Sigmoid colon (tissue), 4 donors: ENCODE results near the gene DENND1C.

Experiments
- CTCF ChIP-seq, 4 experiments: fragments of 450-650 bp in 3 of 4; fragments of 200-600 bp in 1 of 4; IDR thresholded peaks; one replicate each; pipeline ENCODE4 v1.5.1; 2016 to 2019; ENCODE audit warnings: antibody characterized with exemption in 4 of 4, mild to moderate bottlenecking in 3 of 4, moderate library complexity in 2 of 4
- EP300 ChIP-seq, 4 donors: sonication (generic); formaldehyde crosslinking; IDR thresholded peaks; one replicate each; pipeline ENCODE4 v1.6.1; 2017; ENCODE audit warnings: antibody characterized with exemption in 4 of 4
- POLR2A ChIP-seq, 2 donors: fragments of 450-650 bp; IDR thresholded peaks; one replicate each; pipeline ENCODE4 v1.6.1; 2016; ENCODE audit warnings: antibody characterized with exemption in 2 of 2, mild to moderate bottlenecking in 2 of 2, moderate library complexity in 2 of 2
- POLR2AphosphoS5 ChIP-seq, 4 donors: sonication (generic); formaldehyde crosslinking; IDR thresholded peaks; one replicate each; pipeline ENCODE4 v1.6.1; 2017; ENCODE audit warnings: antibody characterized with exemption in 4 of 4

- TF ChIP-seq CTCF (IDR thresholded peaks at IDR 0.05) = no peak
- no peak for TF ChIP-seq POLR2AphosphoS5 (IDR thresholded peaks at IDR 0.05)
- TF ChIP-seq EP300 (IDR thresholded peaks at IDR 0.05) = no peak
- TF ChIP-seq POLR2A (IDR thresholded peaks at IDR 0.05) = no peak
Observed at GRCh38 chr19:6473647-6474046, 7.9 kb downstream of the DENND1C start.
